GM18520 (cell line): ENCODE measurements around the gene CDH4.

Source experiments
- ATAC-seq: cut with Tn5 transposase; IDR thresholded peaks from one replicate; pipeline ENCODE4 v1.9.1; 2021; ENCODE audit not compliant: unreplicated experiment

Gene CDH4

DNA sequence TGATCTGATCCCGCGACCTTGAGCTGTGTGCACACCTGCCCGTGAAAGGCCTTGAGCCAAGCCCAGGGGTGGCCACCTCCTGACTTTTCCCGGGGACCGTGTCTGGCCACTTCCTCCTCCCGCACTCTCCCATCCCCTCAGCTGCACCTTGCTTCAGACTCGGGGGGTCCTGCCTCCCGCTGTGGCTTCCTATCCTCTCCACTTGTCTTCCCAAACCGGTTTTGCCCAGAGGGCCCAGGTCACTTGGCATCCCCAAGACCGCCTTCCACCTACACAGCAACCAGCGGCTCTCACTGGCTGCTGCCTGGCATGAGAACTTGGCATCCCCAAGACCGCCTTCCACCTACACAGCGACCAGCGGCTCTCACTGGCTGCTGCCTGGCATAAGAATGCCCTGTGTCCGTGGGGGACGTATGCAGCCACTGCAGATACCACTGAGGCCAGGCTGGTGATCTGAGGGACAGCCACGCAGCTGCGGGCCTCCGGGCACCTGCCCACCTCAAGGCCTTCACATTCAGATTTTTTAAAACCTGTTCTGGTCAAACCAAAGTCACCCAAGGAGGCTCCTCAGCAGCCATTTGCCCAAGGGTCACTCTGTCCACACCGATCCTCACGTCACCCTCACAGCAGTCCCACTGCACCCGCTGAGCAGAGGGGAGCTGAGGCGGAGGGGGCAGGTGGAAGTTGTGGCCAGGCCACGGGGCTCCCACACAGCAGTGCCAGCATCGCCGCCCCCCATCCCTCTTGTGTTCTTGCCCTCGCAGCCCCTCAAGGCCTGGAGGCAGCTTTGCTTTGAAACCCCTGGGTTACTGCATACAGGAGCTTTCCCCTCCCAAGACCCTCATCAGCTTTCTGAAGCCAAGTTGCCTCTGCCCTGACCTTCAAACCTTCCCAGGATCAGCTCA, 568.1 kb downstream of the CDH4 start:
- ATAC-seq = no peak

DNA sequence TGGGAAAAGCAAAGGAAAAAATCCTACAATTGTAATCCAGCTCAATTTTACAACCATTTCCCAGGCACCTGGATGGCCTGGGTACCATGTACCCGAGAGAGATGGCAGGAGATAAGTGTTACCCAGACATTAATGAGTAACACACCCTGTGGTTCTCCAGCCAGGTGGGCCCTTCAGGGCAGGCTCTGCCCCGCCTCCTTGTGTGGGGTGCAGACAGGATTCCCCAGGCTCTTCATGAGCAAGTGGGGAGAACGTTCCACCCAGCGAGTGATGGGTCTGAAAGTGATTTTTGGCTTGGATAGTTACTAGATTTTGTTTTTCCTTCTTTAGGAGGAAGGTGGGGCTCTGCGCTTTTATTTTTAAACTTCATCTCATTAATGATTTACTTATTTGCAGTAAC, 569.7 kb downstream of the CDH4 start:
- ATAC-seq = no peak

DNA sequence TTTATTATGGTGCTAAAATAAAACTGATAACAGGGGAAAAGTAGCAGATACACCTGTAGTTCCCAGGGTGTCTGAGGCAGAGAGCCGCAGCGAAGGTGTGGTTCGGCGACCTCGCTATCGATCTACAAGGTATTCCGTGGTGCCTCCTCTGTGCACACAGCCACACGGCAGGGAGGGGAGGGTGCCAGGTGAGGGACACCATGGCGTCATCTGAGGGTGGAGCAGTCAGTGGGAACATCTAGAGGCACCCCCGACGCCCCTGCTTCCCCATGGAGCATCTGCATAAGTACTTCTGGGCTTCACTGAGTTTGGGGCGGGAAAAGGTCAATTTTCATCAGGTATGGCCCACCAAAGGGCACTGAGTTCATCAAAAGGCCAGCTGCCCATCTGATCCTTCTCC, 570.3 kb downstream of the CDH4 start:
- ATAC-seq = no peak

DNA sequence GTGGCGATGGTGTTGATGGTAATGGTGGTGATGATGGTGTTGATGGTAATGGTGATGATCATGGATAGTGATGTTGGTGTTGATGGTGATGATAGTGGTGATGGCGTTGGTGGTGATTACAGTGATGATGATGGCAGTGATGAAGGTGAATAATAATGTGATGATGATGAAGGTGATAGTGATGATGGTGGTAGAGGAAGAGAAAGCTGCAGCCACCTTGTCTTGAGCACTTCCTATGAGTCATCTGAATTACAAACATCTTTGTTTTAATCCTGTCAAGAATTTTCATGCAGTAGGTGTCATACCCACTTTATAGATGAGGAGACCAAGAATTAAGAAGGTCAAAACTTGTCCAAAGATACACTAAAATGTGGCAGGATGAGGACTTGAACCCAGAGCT, 571.2 kb downstream of the CDH4 start:
- no peak for ATAC-seq

DNA sequence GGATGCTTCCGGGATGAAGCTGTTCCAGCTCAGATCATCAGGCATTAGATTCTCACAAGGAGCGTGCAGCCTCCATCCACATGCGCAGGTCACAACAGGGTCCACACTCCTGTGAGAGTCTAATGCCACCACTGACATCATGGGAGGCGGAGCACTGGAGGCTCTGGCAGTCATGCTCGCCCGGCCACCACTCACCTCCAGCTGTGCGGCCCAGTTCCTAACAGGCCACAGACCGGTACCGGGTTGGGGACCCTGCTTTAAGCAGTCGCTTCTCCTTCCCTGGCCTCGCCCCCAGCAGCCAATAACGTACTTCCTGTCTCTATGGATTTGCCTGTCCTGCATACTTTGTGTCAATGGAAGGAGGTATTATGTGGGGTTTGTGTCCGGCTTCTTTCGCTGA, 576.8 kb downstream of the CDH4 start:
- ATAC-seq = no peak

DNA sequence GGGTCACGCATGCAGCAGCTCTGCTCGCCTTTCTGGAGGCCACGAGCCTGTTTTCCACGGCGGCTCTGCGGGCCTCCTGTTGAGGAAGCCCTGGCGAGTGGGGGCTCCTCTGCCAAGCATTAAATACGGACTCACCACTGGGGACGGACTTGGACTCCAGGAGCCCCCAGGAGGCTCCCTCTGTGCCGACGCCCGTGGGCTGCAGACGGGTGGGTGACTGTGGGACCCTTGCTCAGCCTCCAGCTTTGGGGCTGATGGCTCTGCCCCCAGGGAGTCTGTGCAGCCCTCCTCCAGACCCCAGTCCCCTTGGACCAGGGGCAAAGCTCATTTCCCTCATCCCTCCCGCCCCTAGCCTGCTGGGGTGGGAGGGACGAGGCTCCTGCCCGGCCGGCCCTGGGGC, 577.5 kb downstream of the CDH4 start:
- no peak for ATAC-seq

DNA sequence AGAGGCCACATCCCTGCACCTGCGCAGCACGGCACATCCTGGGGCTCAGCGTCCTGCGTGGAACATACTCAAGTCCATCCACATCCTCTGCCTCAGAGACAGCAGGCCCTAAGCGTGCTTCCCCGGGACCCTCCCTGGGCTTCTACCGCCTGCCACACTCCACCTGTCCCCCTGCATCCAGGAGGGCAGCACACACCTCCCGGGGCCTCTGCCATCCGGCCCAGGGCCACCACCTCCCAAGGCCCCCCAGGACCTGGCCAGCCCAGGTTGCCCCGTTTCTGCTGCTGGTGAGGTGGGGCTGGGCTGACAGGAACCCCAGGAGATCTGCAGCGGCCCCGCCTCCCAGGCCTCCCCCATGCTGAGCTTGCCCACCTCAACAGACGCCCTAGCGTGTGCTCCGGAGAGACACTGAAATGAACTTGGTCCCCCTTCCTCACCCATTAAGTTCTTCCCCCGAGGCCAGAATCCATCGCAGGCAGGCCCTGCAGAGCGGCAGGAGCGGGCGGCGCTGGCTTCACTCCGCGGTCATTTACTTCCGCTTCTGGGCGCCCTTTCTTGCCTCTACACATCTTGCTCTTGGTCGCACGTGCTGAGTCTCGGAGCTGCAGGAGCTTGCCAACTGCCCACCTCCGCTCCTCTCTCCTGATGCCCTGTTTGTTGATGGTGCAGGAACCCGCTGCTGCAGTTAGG, 578.3 kb downstream of the CDH4 start:
- no peak for ATAC-seq

DNA sequence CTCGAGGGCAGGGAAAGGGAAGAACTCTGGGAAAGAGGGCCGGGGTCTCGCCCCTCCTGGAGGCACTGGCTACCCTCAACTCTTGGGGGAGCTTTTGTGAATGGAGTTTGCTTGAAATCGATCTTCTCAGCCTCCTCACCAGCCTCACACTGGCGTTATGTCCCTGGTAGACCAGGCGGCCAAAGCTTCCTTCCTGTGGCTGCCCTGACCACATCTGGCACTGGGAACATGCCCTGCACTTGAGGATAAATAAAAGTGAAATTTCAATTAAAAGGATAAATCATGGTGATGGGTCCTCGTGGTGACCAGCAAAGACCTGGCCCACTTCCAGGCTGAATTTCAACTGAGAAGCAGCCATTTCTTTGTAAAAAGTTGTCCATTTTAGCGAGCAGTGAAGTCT, 578.9 kb downstream of the CDH4 start:
- no peak for ATAC-seq

DNA sequence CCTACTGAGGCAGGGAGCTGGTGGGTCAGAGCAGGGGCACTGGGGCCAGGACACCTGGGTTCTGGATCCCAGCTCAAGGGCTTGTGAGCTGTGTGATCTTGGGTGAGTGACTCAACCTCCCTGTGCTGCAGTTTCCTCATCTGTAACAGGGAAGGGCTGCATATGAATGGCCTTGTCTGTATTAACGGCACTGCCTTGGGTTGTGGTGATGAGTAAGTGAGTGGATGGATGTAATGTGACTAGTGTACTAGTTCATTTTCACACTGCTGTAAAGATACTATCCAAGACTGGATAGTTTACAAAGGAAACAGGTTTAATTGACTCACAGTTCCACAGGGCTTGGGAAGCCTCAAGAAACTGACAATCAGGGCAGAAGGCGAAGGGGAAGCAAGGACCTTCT, 580.1 kb downstream of the CDH4 start:
- no peak for ATAC-seq

DNA sequence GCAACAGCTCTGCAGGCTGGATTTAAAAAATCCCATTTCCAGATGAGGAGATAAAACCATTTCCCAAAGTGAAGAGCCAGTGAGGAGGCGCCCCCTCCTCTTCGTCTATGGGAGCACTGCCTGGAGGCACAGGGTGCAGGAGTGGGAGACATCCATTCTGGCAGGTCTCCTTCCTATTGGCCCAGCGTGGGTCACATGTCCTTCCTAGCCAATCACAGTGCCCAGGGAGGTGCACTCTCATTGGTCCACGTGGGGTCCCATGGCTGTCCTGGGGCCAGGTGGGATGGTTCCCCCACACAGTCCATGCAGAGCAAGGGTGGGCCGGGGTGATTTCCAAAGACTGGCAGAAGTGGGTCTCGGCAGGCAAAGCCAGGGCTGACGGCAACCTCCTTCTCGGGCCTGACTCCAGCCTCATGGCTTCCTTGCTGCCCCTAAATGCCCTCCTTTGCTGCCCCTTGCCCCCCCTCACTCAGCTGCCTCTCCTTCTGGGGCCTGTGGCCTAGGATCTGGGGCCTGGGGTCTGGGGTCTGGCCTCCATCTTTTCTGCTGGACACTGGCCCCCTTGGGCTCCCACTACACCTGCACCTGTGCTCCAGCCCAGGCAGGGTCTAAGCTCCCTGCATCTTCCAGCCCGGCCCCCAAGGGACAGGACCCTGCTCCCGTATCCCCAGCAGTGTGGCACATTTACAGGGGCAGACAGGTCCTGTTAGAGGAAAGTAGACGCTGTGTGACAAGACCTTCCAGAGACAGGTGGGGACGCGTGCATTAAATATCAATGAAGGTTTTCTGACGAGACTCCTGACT, 581.9 kb downstream of the CDH4 start:
- no peak for ATAC-seq

DNA sequence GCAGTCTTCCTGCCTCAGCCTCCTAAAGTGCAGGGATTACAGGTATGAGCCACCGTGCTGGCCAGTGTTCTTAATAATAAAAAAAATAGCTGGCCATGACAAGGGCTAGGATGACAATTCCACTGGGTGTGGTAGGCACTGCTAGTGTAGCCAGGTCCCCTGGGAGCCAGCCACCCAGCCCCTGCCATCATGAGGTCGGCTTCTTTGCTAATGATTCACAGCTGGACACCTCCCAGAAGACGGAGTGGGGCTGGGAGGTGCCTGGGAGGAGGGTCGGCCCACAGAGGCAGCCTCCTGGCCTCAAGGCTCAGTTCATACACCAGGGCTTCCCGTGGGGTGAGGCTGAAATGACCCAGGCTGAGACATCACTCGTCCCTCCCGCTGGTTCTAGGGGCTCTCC, 583.2 kb downstream of the CDH4 start:
- no peak for ATAC-seq

DNA sequence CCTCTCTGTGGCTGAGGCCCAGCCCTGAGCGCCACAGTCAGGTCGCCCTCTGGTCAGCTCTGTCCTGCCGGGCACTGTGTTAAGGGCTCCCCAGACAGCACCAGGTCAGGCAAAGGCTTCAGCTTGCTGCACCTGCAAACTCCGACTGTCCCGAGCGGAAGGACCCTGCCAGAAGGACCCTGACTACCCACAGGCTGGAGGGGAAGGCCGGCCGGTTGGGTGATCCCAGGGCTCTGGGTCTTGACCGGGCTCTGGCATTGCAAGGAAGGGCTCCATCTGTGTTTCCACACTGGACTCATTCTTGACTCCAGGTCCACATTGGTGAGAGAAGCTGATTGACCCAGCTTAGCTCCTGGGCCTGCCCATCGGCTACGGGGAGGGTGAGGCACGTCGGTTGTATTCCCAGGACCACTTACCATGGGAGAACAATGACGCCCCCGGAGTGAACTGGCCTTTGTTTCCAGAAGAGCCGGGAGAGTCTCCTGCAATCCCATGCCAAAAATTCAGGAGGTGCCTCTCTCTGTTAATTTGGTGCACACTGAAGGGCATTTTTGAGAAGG, 583.8 kb downstream of the CDH4 start:
- no peak for ATAC-seq

DNA sequence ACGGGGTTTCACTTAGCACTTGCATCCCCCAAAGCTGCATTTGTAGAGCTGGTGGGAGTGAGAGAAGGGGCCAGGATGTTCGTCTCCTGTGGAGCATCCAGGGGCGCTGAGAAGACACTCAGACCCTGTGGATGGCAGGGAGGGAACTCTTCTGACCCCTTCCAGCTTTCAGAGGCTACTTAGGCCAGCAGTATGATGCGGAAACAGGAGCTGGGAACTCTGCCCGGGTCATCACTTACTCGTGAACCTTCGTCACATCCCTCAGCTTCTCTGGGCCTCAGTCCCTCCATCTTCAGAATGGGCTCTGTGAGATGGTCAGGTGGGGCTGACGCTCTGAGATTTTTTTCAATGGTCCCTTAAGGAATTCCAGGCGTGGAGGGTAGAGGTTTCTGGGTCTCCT, 585.1 kb downstream of the CDH4 start:
- ATAC-seq = no peak

DNA sequence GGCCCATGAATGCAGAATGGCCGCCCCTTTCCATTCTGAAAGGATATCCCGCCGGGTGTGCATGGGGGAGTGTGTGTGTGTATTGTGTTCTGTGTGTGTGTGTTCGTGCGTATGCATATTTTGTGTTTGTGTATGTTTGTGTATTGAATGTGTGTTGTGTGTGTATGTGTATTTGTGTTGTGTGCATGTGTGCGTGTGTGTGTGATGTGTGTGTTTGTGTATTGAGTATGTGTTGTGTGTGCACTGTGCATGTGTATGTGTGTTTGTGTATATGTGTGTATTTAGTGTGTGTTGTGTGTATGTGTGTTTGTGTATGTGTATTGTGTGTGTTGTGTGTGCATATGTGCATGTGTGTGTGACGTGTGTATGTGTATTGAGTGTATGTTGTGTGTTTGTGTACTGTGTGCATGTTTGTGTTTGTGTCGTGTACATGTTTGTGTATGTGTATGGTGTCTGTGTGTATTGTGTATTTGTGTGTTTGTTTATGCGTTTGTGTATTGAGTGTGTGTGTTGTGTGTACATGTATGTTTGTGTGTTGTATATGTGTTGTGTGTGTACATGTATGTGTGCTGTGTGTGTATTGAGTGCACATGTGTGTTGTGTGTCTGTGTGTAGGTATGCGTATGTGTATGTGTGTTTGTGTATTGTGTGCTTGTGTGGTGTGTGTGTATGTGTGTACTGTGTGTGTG, 587.3 kb downstream of the CDH4 start:
- ATAC-seq = no peak

DNA sequence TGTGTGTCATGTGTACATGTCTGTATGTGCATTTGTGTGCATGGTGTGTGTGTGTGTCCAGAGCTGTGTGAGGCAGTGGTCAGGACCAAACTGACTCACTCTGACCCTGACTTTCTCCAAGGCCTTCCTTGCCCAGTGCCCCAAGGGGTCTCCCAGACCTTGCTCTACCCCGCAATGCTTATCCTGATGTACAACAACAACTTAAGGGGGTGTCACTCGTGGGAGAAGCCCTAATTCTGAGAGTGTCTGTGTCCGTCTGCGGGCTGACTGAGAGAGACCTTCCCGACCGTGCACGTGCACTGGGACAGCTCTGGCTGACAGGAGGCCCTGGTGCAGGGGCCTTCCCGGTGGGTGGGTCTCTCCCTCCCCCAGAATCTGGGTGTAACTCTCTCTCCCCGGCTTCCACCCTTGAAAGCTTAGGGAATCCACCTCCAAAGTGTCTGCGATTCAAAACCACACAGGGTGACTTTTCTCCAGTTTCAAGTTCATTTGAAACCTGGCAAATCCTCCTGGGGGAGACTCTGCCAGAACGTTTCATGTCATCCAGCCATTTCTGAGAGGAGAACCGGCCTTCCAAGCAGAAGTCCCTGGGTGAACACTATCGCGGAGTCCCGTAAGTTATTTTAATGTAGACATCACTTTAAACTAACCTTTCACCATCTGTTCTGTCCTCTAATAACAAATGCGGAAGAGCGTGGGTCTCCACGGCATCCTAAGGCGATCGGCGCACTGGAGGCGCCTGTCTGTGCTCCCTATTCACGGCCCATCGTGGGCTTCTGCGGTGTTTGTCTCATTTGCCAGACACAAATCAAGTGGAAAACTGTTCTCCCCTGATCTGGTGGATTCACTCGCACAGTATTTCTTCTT, 588.1 kb downstream of the CDH4 start:
- no peak for ATAC-seq

DNA sequence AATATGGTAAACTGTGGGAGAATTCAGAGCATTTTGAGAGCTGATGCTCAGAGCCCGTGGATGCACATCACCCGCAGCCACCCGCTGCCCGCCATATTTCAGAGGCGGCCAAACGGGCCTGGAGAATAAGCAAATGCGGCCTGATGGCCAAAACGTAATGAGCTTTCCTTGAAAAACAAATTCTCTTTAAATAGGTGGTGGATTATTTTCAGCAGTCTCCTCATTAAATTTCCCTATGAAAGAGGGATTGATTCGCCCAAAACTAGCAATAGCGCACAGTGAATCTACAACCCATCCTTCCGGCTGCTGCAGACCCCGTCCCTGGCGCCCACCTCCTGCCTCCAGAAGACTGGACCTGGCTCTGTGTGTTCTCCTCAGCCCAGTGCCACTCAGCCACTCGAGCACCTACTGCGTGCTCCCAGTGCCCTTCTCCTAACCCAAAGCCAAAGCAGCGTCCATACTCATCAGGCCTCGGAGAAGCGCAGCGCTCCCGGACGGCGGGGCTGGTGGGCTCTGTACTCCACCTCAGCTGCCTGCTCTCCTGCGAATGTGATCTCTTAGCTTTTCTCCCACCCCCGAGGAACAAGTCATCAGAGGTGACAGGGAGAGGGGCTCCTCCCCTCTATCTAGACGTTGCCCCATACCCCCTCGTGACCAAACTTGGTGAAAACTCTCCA, 588.9 kb downstream of the CDH4 start:
- ATAC-seq = no peak

DNA sequence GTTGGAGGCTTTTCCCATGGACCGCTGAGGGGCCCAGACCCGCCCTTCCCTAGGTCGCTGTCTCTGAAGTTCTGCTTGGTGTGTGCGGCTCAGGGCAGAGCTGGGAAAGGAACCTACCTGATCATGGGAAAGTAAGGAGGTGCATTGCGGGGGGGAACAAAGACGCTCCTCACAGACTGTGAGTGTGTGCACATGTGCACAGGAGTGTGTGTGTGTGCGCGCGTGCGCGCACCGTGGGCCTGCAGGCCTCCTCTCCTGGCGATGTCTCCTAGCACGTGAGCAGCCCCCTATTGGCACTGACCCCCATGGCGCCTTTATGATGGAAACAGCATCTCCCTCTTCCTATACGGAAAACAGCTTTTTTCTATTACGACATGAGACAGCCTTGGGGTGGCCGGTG, 589.5 kb downstream of the CDH4 start:
- no peak for ATAC-seq

DNA sequence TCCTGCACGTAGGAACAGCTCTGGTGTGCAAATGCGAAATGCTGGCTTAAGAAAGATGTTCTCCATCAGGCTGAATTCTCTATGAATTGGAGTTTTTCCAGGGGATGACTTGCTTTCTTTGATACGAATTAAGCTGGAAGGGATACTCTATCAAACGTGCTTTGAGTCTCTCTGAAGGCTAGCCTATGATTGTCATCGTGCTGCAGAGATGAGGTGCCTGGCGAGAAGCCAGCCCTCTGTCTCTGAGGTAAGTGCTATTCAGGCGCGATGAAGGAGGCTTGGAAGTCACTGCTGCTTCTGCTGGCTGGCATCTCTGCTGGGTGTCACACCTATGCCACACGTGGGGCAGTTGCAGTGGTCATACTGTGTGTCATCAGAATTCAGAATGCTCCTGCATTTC, 589.9 kb downstream of the CDH4 start:
- no peak for ATAC-seq

DNA sequence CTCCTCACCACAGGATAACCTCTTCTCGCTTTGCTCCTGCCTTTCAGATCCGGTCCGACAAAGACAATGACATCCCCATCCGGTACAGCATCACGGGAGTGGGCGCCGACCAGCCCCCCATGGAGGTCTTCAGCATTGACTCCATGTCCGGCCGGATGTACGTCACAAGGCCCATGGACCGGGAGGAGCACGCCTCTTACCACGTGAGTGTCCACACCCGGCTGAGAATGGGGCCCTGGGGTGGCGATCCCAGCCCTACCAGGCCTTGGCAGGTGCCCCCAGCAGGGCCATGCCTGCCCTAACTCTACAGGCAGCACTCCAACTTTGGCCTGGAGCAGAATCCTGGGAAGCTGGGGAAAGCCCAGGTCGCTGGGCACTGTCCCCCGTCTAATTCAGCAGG, 592.6 kb downstream of the CDH4 start:
- no peak for ATAC-seq
